NB4 (cell line): Measurements from ENCODE around the gene NELL2.

ENCODE experiments used
- DNase-seq: peaks from one replicate; pipeline ENCODE4 v3.0.0; 2010; ENCODE audit warnings: low read depth
- H3K4me3 ChIP-seq: one replicate; pipeline ENCODE4 v1.5.1; 2011; ENCODE audit warnings: mild to moderate bottlenecking, low read depth, low read length, moderate library complexity
- MYC ChIP-seq: IDR thresholded peaks from 2 replicates; pipeline ENCODE4 v1.6.1; 2011; ENCODE audit warnings: low read depth, low read length
- POLR2A ChIP-seq: IDR thresholded peaks from 2 replicates; pipeline ENCODE4 v1.6.1; 2011; ENCODE audit warnings: mild to moderate bottlenecking; ENCODE audit not compliant: insufficient read length; ENCODE audit errors: extremely low read depth
- TF ChIP-seq, protein P1 (sequence below): IDR thresholded peaks from one replicate; pipeline ENCODE4 v1.5.1; 2012; ENCODE audit warnings: low read depth, low read length
- TF ChIP-seq, protein P2 (sequence below): IDR thresholded peaks from 2 replicates; pipeline ENCODE4 v1.6.1; 2011; ENCODE audit warnings: low read depth, low read length

The NELL2 gene

DNA sequence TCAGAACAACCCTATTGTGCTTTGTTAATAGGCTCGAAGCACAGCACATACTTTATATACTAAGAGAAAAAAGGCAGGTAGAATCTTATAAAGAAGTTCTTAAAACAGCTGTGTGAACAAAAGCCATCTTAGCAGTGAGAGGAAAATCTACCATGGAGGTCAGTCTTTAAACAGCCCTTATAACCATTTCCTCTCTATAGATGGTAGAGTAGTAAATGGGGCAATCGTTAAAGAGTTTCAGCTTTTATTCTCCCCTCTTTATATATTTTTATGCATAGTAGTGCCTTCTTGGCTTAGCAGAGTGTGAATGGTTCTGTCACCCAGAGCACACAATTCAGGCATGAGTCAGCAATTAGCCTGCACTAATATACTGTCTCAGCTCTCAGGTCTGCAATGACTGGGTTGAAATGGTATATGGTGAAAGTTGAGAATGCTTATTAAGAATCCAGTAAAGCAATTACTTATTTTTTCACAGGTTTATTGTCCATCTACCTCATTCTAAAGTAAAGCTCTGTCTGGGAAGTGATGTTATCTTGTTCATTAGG lies 305.0 kb downstream of the NELL2 start:
- no peak for DNase-seq

DNA sequence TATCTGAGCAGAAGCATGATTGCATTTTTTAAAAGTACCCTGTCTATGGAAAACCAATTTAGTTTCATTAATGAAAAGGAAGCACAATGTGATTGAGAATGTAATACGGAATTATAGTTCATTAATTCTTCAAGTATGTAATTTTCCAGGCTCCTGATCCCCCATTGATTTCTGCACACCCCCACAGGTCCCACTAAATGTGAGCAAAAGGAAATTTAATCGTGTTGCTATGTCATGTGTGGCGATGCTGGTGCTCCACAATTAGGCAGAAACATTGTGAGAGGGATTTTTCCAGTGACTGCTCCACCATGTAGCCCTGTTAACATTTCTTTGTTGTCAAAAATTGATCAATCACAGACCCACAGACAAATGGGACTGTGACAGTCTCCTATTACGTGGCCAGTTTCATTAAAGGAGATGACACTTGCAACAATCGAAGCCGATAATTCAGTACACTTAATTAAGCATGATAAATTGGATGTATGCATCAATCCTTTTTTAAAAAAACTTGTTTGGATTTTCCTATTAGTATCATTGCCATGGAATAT lies 306.0 kb downstream of the NELL2 start:
- H3K4me3 ChIP-seq = no peak overlapping the region
- TF ChIP-seq, protein P1, sequence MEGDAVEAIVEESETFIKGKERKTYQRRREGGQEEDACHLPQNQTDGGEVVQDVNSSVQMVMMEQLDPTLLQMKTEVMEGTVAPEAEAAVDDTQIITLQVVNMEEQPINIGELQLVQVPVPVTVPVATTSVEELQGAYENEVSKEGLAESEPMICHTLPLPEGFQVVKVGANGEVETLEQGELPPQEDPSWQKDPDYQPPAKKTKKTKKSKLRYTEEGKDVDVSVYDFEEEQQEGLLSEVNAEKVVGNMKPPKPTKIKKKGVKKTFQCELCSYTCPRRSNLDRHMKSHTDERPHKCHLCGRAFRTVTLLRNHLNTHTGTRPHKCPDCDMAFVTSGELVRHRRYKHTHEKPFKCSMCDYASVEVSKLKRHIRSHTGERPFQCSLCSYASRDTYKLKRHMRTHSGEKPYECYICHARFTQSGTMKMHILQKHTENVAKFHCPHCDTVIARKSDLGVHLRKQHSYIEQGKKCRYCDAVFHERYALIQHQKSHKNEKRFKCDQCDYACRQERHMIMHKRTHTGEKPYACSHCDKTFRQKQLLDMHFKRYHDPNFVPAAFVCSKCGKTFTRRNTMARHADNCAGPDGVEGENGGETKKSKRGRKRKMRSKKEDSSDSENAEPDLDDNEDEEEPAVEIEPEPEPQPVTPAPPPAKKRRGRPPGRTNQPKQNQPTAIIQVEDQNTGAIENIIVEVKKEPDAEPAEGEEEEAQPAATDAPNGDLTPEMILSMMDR = no peak
- TF ChIP-seq POLR2A (no peak), MYC (no peak)
- TF ChIP-seq, protein P2, sequence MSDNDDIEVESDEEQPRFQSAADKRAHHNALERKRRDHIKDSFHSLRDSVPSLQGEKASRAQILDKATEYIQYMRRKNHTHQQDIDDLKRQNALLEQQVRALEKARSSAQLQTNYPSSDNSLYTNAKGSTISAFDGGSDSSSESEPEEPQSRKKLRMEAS = no peak
- no peak for DNase-seq

More for the DNA sequence above, 305.0 kb downstream of the NELL2 start:
- TF ChIP-seq, protein P1 = no peak
- no peak for TF ChIP-seq POLR2A
- TF ChIP-seq MYC = no peak
- TF ChIP-seq, protein P2 = no peak
- no peak overlapping the region for H3K4me3 ChIP-seq

DNA sequence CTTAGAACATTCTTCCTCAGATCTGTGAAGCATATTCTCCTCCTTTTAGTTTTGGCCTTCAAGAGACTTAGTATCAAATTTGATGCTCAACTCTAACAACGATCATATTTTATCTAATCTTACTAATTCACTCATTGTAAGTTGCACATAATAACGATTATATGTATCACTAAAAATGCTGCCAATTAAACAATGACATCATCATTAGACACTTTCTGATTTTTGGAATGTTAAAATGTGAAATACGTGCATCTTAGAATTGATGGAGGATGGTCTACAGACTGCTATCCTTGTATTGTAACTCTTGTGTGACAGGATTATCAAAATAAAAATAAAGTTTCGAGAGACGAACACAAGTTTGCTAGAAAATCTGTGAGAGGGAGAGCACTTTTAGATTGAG lies 311.0 kb downstream of the NELL2 start:
- DNase-seq = no peak
- H3K4me3 ChIP-seq = no peak overlapping the region
- TF ChIP-seq MYC (no peak), POLR2A (no peak)
- TF ChIP-seq, protein P2 = no peak
- TF ChIP-seq, protein P1 = no peak

DNA sequence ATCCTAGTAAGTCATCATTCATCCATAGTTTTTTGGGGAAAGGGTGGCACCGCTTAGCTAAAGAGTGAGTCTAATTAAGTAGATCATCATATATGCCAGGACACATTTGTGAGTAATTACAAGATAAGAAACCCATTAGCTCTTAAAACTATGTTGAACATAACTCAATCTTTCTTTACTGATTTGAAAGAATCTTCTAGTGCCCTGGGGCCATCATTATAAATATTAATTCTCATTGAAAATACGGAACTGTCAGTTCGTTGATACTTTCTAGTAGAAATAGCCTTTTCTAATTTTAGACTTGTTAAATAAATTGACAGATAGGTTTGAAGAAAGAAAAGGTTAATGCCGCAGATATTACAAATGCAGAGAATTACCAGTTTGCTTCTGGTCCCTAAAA lies 312.6 kb downstream of the NELL2 start:
- H3K4me3 ChIP-seq = no peak overlapping the region
- TF ChIP-seq MYC = no peak
- DNase-seq = no peak

DNA sequence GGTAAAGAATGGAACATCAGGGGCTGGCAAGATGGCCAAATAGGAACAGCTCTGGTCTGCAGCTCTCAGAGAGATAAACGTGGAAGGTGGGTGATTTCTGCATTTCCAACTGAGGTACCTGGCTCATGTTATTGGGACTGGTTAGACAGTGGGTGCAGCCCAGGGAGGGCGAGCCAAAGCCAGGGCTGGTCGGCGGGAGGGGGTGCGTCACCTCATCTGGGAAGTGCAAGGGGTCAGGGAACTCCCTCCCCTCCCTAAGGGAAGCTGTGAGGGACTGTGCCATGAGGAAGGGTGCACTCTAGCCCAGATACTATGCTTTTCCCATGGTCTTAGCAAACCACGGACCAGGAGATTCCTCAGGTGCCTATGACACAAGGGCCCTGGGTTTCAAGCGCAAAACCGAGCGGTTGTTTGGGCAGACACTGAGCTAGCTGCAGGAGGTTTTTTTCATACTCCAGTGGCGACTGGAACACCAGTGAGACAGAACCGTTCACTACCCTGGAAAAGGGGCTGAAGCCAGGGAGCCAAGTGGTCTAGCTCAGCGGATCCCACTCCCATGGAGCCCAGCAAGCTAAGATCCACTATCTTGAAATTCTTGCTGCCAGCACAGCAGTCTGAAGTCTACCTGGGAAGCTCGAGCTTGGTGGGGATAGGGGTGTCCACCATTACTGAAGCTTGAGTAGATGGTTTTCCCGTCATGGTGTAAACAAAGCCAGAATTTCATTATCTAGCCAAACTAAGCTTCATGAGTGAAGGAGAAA lies 317.6 kb downstream of the NELL2 start:
- H3K4me3 ChIP-seq = no peak overlapping the region

DNA sequence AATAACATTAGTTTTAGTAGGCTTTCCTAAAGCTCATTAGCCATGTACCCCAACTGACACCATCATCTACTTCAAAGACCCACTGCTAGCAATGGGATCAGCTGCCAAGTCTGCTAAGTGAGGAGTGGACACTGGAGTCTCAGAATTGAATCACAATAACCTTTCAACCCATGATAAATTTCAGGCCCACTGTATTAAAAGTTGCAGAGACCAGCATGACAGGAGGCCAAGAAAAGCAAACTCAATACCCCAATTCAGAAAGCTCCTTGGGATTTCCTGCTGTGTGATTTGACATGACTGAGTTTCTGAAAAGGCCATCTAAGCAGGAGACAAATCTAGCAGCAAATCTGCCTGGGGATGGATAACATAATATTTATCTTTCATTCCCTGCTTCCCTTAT lies 320.7 kb downstream of the NELL2 start:
- no peak overlapping the region for H3K4me3 ChIP-seq
- no peak for DNase-seq
- TF ChIP-seq MYC = no peak
- TF ChIP-seq, protein P2 = no peak
- TF ChIP-seq, protein P1 = no peak
- TF ChIP-seq POLR2A = no peak

More for the DNA sequence above, 317.6 kb downstream of the NELL2 start:
- TF ChIP-seq, protein P2 = no peak
- no peak for TF ChIP-seq MYC
- no peak for TF ChIP-seq POLR2A
- TF ChIP-seq, protein P1 = no peak
- no peak for DNase-seq
